ENCODE data around the gene IDUA. TPM values are rescaled to one million over a fixed set of nuclear protein-coding genes. Genes with fewer than 3 reads are reported as not detected.
A peak's percentile ranks its signal among the peaks of the same experiment; 100 is the strongest.

Gene IDUA
- total and polyA plus RNA-seq, 10 of the 15 experiments (the other 5 are each of a cell fraction or from before 2014, with no cell fraction given) = 0.05 to 7.6 (median 1.4) TPM; not detected in 1

DNA sequence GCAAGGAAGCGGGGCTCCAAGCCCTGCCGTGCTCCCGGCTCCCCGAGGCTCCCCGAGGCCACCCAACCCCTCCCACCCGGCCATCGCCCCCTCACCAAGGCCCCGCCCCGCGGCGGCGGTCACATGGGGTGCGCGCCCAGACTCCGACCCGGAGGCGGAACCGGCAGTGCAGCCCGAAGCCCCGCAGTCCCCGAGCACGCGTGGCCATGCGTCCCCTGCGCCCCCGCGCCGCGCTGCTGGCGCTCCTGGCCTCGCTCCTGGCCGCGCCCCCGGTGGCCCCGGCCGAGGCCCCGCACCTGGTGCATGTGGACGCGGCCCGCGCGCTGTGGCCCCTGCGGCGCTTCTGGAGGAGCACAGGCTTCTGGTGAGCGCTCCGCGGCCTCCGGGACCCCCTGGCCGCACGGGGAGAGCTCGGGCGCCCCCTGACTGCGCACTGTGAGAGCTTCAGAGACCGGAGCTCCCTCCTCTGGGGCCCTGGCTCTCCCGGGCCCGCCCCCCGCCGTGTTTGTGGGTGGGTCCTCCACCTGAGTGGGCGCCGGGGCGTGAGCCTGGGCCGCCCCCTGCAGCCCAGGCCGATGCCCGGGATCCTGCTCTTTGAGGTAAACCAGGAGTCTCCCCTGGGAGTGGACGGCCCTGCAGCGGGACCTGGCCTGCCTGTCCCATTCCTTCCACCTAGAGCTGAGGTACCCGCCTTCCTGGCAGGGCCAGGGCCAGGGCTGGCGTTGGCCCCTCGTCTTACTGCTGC is at the start of gene IDUA (continued):
- TF ChIP-seq RAD51 (IDR thresholded peaks at IDR 0.05) (no peak), JUND (IDR thresholded peaks at IDR 0.05; ENCODE audit: low read depth, low read length) (no peak), LARP7 (IDR thresholded peaks at IDR 0.05) (peak; percentile 98), NR2F1 (conservative IDR thresholded peaks at IDR 0.05) (peak; percentile 87), MEF2B (IDR thresholded peaks at IDR 0.05; ENCODE audit: partially characterized antibody, poor library complexity, severe bottlenecking) (no peak), SUZ12 (IDR thresholded peaks at IDR 0.05; ENCODE audit: unreplicated experiment) (no peak), NR2C2 (IDR thresholded peaks at IDR 0.05; ENCODE audit: borderline replicate concordance, control insufficient read depth, insufficient read length, low read depth) (no peak), TAF1 (IDR thresholded peaks at IDR 0.05; ENCODE audit: borderline replicate concordance, low read depth, low read length) (no peak), YBX1 (IDR thresholded peaks at IDR 0.05) (no peak), DPF2 (IDR thresholded peaks at IDR 0.05) (peak; percentile 85), SMC3 (IDR thresholded peaks at IDR 0.05; ENCODE audit: borderline replicate concordance, low read length) (peak; percentile 62), SMAD5 (IDR thresholded peaks at IDR 0.05; ENCODE audit: low read depth) (no peak), FOXM1 (IDR thresholded peaks at IDR 0.05; ENCODE audit: low read depth, low read length) (no peak), JUNB (IDR thresholded peaks at IDR 0.05) (no peak), YY1 (IDR thresholded peaks at IDR 0.05; ENCODE audit: low read depth, low read length) (peak; percentile 43; the same call in 1 of the 2 replicates), CEBPB (IDR thresholded peaks at IDR 0.05; ENCODE audit: borderline replicate concordance in 1 of 2, low read depth in 2 of 2, low read length in 2 of 2) (no peak), BHLHE40 (IDR thresholded peaks at IDR 0.05; ENCODE audit: borderline replicate concordance in 1 of 2, low read depth in 2 of 2, low read length in 1 of 2) (peak; percentile 45 to 87; a peak in 3 of 4 replicates), NFYB (IDR thresholded peaks at IDR 0.05; ENCODE audit: insufficient read depth, low read depth, low read length) (no peak), CREM (IDR thresholded peaks at IDR 0.05; ENCODE audit: low read depth) (no peak), NFIC (IDR thresholded peaks at IDR 0.05; ENCODE audit: low read depth, low read length) (no peak), NFYA (IDR thresholded peaks at IDR 0.05; ENCODE audit: borderline replicate concordance, low read depth, low read length) (no peak), WRNIP1 (IDR thresholded peaks at IDR 0.05; ENCODE audit: borderline replicate concordance, low read depth, low read length) (no peak)
- TF ChIP-seq, protein P1, sequence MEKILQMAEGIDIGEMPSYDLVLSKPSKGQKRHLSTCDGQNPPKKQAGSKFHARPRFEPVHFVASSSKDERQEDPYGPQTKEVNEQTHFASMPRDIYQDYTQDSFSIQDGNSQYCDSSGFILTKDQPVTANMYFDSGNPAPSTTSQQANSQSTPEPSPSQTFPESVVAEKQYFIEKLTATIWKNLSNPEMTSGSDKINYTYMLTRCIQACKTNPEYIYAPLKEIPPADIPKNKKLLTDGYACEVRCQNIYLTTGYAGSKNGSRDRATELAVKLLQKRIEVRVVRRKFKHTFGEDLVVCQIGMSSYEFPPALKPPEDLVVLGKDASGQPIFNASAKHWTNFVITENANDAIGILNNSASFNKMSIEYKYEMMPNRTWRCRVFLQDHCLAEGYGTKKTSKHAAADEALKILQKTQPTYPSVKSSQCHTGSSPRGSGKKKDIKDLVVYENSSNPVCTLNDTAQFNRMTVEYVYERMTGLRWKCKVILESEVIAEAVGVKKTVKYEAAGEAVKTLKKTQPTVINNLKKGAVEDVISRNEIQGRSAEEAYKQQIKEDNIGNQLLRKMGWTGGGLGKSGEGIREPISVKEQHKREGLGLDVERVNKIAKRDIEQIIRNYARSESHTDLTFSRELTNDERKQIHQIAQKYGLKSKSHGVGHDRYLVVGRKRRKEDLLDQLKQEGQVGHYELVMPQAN (conservative IDR thresholded peaks at IDR 0.05) = peak; percentile 98
- TF ChIP-seq, protein P2, sequence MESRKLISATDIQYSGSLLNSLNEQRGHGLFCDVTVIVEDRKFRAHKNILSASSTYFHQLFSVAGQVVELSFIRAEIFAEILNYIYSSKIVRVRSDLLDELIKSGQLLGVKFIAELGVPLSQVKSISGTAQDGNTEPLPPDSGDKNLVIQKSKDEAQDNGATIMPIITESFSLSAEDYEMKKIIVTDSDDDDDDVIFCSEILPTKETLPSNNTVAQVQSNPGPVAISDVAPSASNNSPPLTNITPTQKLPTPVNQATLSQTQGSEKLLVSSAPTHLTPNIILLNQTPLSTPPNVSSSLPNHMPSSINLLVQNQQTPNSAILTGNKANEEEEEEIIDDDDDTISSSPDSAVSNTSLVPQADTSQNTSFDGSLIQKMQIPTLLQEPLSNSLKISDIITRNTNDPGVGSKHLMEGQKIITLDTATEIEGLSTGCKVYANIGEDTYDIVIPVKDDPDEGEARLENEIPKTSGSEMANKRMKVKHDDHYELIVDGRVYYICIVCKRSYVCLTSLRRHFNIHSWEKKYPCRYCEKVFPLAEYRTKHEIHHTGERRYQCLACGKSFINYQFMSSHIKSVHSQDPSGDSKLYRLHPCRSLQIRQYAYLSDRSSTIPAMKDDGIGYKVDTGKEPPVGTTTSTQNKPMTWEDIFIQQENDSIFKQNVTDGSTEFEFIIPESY (IDR thresholded peaks at IDR 0.05) = no peak
- TF ChIP-seq, protein P3, sequence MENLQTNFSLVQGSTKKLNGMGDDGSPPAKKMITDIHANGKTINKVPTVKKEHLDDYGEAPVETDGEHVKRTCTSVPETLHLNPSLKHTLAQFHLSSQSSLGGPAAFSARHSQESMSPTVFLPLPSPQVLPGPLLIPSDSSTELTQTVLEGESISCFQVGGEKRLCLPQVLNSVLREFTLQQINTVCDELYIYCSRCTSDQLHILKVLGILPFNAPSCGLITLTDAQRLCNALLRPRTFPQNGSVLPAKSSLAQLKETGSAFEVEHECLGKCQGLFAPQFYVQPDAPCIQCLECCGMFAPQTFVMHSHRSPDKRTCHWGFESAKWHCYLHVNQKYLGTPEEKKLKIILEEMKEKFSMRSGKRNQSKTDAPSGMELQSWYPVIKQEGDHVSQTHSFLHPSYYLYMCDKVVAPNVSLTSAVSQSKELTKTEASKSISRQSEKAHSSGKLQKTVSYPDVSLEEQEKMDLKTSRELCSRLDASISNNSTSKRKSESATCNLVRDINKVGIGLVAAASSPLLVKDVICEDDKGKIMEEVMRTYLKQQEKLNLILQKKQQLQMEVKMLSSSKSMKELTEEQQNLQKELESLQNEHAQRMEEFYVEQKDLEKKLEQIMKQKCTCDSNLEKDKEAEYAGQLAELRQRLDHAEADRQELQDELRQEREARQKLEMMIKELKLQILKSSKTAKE (IDR thresholded peaks at IDR 0.05; ENCODE audit: low read depth, poor library complexity, severe bottlenecking) = no peak

All from GM12878 (cell line).